Measurements from ENCODE around the gene XKR3.
"Not testable (repeated sequence)": the region's sequence is repeated elsewhere in the genome, so short reads cannot be mapped to it uniquely, and the experiment has no call there.

XKR3 gene

DNA sequence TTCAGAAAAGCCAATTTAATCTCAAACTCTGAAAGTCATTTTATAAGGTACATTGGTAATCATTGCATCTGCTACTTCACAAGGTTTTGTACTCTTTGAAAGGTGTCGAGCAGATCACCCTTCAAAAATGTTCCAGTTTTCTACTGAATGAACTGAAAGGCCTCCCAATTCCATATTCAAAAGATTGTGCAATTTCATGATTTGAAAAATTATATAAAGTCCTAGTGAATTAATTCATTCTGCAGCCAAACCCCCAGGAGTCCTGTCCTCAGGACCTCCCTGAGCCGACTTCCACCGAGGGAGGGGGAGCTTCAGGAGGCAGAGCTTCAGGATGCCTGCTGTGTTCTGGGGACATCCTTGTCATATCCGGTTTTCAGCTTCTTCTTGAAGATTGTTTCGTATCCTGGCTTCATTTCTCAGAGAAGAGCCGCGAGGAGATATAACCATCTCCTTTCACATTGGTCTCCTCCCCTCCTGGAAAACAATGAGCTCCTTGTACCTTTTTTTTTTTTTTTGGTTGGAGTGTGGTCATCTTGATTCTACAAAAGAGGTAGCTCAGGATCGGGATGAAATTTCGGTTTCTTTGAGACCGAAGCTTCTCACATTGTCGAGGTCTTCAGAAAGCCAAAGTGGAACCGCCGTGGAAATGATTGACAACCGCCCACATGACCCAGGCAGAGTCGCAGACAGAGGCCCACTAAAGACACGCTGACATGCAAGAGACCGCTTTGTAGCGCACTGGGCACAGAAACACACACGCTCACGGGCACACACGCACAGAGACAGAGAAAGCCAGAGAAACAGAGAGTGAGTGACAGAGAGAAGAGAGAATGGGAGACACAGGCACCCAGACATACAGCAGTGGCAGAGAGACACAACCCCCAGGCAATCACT is 77.7 kb downstream of the XKR3 start:
- DNase-seq (ENCODE audit: low spot score): not testable (repeated sequence)

DNA sequence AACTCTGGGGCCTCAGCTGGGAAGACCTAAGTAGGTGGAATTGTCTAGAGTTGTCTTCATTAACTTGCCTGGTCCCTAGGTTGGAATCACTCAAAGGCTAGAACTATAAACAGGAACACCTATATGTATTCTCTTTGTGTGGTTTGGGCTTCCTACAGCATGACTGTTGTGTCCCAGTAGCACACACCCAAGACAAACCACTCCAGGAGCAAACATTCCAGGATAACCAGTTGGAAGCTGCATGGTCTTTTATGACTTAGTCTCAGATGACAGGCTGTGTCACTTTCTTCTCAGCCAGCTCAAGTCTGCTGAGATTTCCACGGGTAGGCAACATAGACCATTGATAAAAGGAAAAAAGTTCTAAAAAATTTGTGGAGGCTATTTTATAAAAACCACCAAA is 90.9 kb downstream of the XKR3 start:
- not testable (repeated sequence) for DNase-seq (ENCODE audit: low spot score)

Data from HuH-7.5 (cell line).